Measurements from ENCODE around the gene GABPB2. TPM values are rescaled to one million over a fixed set of nuclear protein-coding genes. Genes with fewer than 3 reads are reported as not detected.

The GABPB2 gene
- total and polyA plus RNA-seq, 2 of the 13 experiments (the other 11 are each of a cell fraction or from before 2014, with no cell fraction given): 0.09 TPM; not detected in 1

DNA sequence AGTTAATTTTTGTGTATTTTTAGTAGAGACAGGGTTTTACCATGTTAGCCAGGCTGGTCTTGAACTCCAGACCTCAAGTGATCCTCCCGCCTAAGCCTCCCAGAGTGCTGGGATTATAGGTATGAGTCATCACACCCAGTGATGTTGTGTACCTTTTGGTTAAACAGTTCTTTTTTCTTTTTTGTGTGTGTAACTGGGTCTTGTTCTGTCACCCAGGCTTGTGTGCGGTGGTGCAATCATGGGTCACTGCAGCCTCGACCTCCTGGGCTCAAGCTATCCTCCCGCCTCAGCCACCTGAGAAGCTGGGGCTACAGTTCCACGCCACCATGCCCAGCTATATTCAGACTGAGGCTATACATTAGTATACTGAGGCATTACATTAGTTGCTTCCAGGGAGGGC lies 37.8 kb downstream of the GABPB2 start (continued):
- TF ChIP-seq, protein P1, sequence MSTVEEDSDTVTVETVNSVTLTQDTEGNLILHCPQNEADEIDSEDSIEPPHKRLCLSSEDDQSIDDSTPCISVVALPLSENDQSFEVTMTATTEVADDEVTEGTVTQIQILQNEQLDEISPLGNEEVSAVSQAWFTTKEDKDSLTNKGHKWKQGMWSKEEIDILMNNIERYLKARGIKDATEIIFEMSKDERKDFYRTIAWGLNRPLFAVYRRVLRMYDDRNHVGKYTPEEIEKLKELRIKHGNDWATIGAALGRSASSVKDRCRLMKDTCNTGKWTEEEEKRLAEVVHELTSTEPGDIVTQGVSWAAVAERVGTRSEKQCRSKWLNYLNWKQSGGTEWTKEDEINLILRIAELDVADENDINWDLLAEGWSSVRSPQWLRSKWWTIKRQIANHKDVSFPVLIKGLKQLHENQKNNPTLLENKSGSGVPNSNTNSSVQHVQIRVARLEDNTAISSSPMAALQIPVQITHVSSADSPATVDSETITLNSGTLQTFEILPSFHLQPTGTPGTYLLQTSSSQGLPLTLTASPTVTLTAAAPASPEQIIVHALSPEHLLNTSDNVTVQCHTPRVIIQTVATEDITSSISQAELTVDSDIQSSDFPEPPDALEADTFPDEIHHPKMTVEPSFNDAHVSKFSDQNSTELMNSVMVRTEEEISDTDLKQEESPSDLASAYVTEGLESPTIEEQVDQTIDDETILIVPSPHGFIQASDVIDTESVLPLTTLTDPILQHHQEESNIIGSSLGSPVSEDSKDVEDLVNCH (CRISPR knock-in tag; IDR thresholded peaks at IDR 0.05): no peak
- TF ChIP-seq, protein P2, sequence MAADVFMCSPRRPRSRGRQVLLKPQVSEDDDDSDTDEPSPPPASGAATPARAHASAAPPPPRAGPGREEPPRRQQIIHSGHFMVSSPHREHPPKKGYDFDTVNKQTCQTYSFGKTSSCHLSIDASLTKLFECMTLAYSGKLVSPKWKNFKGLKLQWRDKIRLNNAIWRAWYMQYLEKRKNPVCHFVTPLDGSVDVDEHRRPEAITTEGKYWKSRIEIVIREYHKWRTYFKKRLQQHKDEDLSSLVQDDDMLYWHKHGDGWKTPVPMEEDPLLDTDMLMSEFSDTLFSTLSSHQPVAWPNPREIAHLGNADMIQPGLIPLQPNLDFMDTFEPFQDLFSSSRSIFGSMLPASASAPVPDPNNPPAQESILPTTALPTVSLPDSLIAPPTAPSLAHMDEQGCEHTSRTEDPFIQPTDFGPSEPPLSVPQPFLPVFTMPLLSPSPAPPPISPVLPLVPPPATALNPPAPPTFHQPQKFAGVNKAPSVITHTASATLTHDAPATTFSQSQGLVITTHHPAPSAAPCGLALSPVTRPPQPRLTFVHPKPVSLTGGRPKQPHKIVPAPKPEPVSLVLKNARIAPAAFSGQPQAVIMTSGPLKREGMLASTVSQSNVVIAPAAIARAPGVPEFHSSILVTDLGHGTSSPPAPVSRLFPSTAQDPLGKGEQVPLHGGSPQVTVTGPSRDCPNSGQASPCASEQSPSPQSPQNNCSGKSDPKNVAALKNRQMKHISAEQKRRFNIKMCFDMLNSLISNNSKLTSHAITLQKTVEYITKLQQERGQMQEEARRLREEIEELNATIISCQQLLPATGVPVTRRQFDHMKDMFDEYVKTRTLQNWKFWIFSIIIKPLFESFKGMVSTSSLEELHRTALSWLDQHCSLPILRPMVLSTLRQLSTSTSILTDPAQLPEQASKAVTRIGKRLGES (CRISPR knock-in tag; IDR thresholded peaks at IDR 0.05; ENCODE audit: borderline replicate concordance): no peak
- TF ChIP-seq GABPA (IDR thresholded peaks at IDR 0.05; ENCODE audit: low read depth, low read length) (no peak), GABPA (CRISPR knock-in tag; IDR thresholded peaks at IDR 0.05; ENCODE audit: low read depth) (no peak), TBL1XR1 (IDR thresholded peaks at IDR 0.05; ENCODE audit: borderline replicate concordance, low read length, partially characterized antibody) (no peak), ZNF382 (CRISPR knock-in tag; IDR thresholded peaks at IDR 0.05; ENCODE audit: borderline replicate concordance) (no peak), KDM4B (CRISPR knock-in tag; IDR thresholded peaks at IDR 0.05) (no peak), ZFP37 (CRISPR knock-in tag; IDR thresholded peaks at IDR 0.05; ENCODE audit: borderline replicate concordance) (no peak), MED13 (CRISPR knock-in tag; IDR thresholded peaks at IDR 0.05) (no peak), CBX5 (CRISPR knock-in tag; IDR thresholded peaks at IDR 0.05; ENCODE audit: borderline replicate concordance) (no peak), ZNF660 (CRISPR knock-in tag; IDR thresholded peaks at IDR 0.05; ENCODE audit: borderline replicate concordance, low read depth) (no peak), ZNF547 (CRISPR knock-in tag; IDR thresholded peaks at IDR 0.05) (no peak), CHD2 (IDR thresholded peaks at IDR 0.05; ENCODE audit: low read depth, low read length) (no peak), MLLT10 (CRISPR knock-in tag; IDR thresholded peaks at IDR 0.05) (no peak), AHR (CRISPR knock-in tag; IDR thresholded peaks at IDR 0.05) (no peak), YEATS2 (CRISPR knock-in tag; IDR thresholded peaks at IDR 0.05; ENCODE audit: borderline replicate concordance) (no peak), HOXA5 (CRISPR knock-in tag; IDR thresholded peaks at IDR 0.05) (no peak), ZNF749 (CRISPR knock-in tag; IDR thresholded peaks at IDR 0.05; ENCODE audit: borderline replicate concordance) (no peak), ZNF619 (CRISPR knock-in tag; IDR thresholded peaks at IDR 0.05) (no peak), ZNF761 (CRISPR knock-in tag; conservative IDR thresholded peaks at IDR 0.05) (no peak), ZNF12 (CRISPR knock-in tag; IDR thresholded peaks at IDR 0.05) (0 out of 2 replicates have a peak, but pooled peaks have one; percentile 57), CBX2 (IDR thresholded peaks at IDR 0.05; ENCODE audit: low read depth, low read length) (no peak), CBX2 (CRISPR knock-in tag; IDR thresholded peaks at IDR 0.05; ENCODE audit: low read depth) (no peak), ZBTB38 (CRISPR knock-in tag; IDR thresholded peaks at IDR 0.05) (no peak), ZNF282 (IDR thresholded peaks at IDR 0.05; ENCODE audit: partially characterized antibody) (no peak), HCFC1 (IDR thresholded peaks at IDR 0.05; ENCODE audit: low read depth, low read length) (no peak), NR2F6 (IDR thresholded peaks at IDR 0.05) (peak; percentile 68), NR2F6 (CRISPR knock-in tag; IDR thresholded peaks at IDR 0.05) (peak; percentile 82), ZBTB3 (CRISPR knock-in tag; IDR thresholded peaks at IDR 0.05; ENCODE audit: borderline replicate concordance, low read depth) (no peak), ZNF234 (CRISPR knock-in tag; conservative IDR thresholded peaks at IDR 0.05) (no peak)
- TF ChIP-seq, protein P3, sequence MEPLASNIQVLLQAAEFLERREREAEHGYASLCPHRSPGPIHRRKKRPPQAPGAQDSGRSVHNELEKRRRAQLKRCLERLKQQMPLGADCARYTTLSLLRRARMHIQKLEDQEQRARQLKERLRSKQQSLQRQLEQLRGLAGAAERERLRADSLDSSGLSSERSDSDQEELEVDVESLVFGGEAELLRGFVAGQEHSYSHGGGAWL (CRISPR knock-in tag; IDR thresholded peaks at IDR 0.05): no peak
